Bronchial epithelial cell (primary cell): ENCODE results near the gene DNAJB4. TPM values are rescaled to one million over a fixed set of nuclear protein-coding genes. Genes with fewer than 3 reads are reported as not detected.
A peak's percentile ranks its signal among the peaks of the same experiment; 100 is the strongest.

Experiments used
- DNase-seq: peaks from one replicate; pipeline ENCODE4 v3.0.0-alpha.2; 2010; ENCODE audit warnings: low read depth
- FAIRE-seq: peaks from 2 replicates; lab custom pipeline; 2011; peaks lifted over from hg19 to GRCh38; lab: Jason Lieb, UNC
- H3K27me3 ChIP-seq: 2 replicates; pipeline ENCODE4 v1.5.1; 2011; ENCODE audit warnings: low read length; ENCODE audit not compliant: control insufficient read depth, insufficient read depth
- H3K36me3 ChIP-seq: 2 replicates; pipeline ENCODE4 v1.5.1; 2011; ENCODE audit warnings: low read length; ENCODE audit not compliant: control insufficient read depth, insufficient read depth
- H3K4me3 ChIP-seq: 2 replicates; pipeline ENCODE4 v1.5.1; 2011; ENCODE audit warnings: mild to moderate bottlenecking, low read depth, low read length, control low read depth
- total RNA-seq: library from RNA; depleted of rRNA; stranded (reverse); fragments of >200 nt; gene quantifications from 2 replicates; pipeline ENCODE4 v1.2.1, GENCODE V29; 2014
- TF ChIP-seq, protein P1 (sequence below): IDR thresholded peaks from 2 replicates; pipeline ENCODE4 v1.5.1; 2011; ENCODE audit warnings: mild to moderate bottlenecking, moderate library complexity, low read length, control low read depth, inconsistent platforms; ENCODE audit not compliant: insufficient read depth, severe bottlenecking

Gene DNAJB4
- total RNA-seq, 1 donor from 2014 or later, result 6.8 TPM

DNA sequence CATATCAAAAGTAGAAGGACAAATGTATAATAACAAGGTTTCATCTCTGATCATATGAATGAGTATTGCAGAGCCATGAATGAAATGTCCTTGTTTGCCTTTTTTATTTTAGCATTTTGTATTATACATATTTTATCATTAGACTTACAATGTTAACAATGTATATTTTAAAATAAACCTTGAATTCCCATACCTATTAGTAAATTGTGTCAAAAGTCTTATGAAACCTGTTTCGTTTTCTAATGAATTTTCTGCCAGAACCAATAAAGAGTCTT, 646 bp downstream of the DNAJB4 start:
- H3K27me3 ChIP-seq, result no peaks in the 10 kb centered on the region
- H3K4me3 ChIP-seq, result peak overlapping the region; percentile 45
- FAIRE-seq (no peak), DNase-seq (no peak)
- TF ChIP-seq, protein P1, sequence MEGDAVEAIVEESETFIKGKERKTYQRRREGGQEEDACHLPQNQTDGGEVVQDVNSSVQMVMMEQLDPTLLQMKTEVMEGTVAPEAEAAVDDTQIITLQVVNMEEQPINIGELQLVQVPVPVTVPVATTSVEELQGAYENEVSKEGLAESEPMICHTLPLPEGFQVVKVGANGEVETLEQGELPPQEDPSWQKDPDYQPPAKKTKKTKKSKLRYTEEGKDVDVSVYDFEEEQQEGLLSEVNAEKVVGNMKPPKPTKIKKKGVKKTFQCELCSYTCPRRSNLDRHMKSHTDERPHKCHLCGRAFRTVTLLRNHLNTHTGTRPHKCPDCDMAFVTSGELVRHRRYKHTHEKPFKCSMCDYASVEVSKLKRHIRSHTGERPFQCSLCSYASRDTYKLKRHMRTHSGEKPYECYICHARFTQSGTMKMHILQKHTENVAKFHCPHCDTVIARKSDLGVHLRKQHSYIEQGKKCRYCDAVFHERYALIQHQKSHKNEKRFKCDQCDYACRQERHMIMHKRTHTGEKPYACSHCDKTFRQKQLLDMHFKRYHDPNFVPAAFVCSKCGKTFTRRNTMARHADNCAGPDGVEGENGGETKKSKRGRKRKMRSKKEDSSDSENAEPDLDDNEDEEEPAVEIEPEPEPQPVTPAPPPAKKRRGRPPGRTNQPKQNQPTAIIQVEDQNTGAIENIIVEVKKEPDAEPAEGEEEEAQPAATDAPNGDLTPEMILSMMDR, result no peak
- H3K36me3 ChIP-seq, result no peaks in the 10 kb centered on the region

DNA sequence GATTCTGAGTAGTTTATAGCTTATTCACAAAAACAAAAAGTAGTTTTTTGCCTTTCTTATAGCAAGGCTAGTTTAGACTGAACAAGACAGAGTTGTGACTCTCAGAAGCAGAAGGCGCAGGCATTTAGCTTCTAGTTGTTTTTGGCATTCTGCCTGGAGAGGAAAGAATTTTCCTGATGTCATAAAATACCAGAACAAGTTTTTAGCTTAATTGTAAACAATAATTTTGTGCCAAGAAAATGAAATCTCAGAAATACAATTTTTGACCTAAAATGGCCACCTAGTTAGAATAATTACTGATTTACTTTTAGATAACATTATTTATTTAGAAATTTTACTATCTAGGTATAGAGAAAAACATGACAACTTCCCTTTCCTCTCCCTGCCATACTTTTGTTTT, 1.0 kb downstream of the DNAJB4 start:
- FAIRE-seq (no peak), DNase-seq (peak; percentile 76)
- no peaks in the 10 kb centered on the region for H3K27me3 ChIP-seq
- TF ChIP-seq, protein P1, result no peak
- H3K4me3 ChIP-seq, result peak overlapping the region; percentile 45
- H3K36me3 ChIP-seq, result no peaks in the 10 kb centered on the region

DNA sequence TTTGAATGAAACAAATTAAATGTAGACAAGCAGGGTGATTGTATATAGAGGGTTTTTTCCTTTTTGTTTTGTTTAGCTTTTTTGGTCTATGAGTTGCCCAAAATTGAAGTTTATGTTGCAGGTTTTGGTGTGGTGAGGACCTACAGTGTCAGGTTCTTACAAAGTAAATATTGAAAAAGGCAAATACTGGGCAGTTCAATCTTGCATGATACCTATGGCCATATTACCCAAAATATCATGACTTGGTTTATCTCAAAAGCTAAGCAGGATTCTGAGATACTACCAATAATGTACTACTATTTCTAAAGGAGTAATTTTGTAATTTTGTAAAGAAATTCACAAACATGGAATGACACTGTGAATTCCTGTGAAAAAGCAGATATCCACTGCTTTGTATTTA, 1.8 kb downstream of the DNAJB4 start:
- DNase-seq, result no peak
- Histone ChIP-seq H3K27me3 (no peaks in the 10 kb centered on the region), H3K4me3 (peak overlapping the region; percentile 45), H3K36me3 (no peaks in the 10 kb centered on the region)
- TF ChIP-seq, protein P1, result no peak
- no peak for FAIRE-seq

DNA sequence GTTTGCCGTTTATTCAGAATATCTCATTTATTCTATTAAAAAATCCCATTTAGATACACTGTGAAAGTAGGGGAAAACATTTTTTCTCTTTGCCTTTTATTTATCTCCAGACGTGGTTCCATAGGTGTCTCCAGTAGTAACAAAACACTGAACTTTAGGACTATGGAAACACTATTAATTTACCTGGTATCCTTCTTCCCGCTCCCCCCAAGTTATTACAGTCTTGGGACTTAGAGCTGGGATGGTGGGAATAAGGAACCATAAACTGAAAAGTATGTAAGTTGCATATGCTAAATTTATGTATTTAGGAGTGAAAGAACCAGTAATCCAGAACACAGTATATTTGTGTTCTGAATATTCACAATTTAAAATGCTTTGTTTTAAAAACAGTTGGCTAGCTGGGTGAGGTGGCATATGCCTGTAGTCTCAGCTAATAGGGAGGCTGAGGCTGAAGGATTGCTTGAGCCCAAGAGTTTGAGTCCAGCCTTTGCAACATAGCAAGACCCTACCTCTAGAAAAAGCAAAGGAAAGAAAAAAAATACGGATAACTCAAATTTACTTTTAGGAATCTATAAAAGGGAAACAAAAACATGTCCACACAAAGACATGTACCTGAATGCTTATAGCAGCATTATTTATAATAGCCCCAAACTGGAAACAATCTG, 3.1 kb downstream of the DNAJB4 start:
- FAIRE-seq (no peak), DNase-seq (no peak)
- no peaks in the 10 kb centered on the region for H3K36me3 ChIP-seq
- no peak overlapping the region for H3K4me3 ChIP-seq
- H3K27me3 ChIP-seq, result no peaks in the 10 kb centered on the region
- TF ChIP-seq, protein P1, result no peak

DNA sequence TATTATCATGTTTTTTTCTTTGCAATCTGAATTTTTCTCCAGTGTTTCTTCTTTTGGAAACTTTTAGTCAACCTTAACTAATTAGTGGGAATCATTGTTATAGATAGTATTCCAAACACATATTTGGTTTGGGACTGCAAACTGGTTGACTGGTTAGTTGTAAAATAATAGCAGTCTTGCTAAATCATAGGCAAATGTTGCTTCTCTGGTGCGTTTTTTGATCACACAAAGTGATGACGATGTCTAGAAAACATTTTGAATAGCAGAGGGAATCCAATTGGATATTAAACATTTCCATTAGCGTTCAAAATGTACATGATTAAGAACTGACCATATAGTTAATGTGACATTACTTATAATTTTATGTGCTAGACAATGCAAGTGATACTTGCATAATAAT, 4.5 kb downstream of the DNAJB4 start:
- FAIRE-seq (no peak), DNase-seq (no peak)
- Histone ChIP-seq H3K4me3 (no peak overlapping the region), H3K27me3 (no peaks in the 10 kb centered on the region), H3K36me3 (peaks cover 2% of the 10 kb centered on the region)
- TF ChIP-seq, protein P1, result no peak

DNA sequence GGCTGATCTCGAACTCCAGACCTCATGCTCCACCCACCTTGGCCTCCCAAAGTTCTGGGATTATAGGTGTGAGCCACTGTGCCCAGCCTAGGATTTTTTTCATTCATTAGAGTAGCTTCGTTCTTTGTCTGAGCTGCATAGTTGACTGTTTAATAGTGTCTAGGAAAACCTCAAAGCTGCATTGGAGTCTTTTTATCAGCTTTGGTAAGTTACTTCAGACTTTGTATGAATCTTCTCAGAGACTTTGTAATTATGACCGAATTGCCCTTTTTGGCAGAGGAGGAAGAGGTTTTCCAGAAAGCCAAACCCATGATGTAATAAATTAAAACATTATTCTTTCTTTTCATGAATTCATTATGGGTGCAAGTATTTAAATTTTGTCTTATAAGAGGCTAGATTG, 5.1 kb downstream of the DNAJB4 start:
- TF ChIP-seq, protein P1, result no peak
- no peak for DNase-seq

More for the DNA sequence above, 5.1 kb downstream of the DNAJB4 start:
- Histone ChIP-seq H3K27me3 (no peaks in the 10 kb centered on the region), H3K4me3 (no peak overlapping the region), H3K36me3 (peaks cover 2% of the 10 kb centered on the region)
- FAIRE-seq, result no peak
